GM12864 (cell line): Measurements from ENCODE around the gene LHPP.
A peak's percentile ranks its signal among the peaks of the same experiment; 100 is the strongest.

Experiments
- DNase-seq: peaks from one replicate; pipeline ENCODE4 v3.0.0-alpha.2; 2011; ENCODE audit warnings: low read depth
- H3K4me3 ChIP-seq: 2 replicates; pipeline ENCODE4 v1.5.1; 2011; ENCODE audit warnings: mild to moderate bottlenecking, low read depth, low read length, control low read depth
- TF ChIP-seq, protein P1 (sequence below): IDR thresholded peaks from 2 replicates; pipeline ENCODE4 v1.5.1; 2011; ENCODE audit warnings: low read depth, mild to moderate bottlenecking, moderate library complexity, low read length, control low read depth, inconsistent platforms; ENCODE audit errors: missing control alignments

LHPP gene

GRCh38 chr10:124536496-124537050, 75.0 kb downstream of the LHPP start:
- TF ChIP-seq, protein P1, sequence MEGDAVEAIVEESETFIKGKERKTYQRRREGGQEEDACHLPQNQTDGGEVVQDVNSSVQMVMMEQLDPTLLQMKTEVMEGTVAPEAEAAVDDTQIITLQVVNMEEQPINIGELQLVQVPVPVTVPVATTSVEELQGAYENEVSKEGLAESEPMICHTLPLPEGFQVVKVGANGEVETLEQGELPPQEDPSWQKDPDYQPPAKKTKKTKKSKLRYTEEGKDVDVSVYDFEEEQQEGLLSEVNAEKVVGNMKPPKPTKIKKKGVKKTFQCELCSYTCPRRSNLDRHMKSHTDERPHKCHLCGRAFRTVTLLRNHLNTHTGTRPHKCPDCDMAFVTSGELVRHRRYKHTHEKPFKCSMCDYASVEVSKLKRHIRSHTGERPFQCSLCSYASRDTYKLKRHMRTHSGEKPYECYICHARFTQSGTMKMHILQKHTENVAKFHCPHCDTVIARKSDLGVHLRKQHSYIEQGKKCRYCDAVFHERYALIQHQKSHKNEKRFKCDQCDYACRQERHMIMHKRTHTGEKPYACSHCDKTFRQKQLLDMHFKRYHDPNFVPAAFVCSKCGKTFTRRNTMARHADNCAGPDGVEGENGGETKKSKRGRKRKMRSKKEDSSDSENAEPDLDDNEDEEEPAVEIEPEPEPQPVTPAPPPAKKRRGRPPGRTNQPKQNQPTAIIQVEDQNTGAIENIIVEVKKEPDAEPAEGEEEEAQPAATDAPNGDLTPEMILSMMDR = peak; percentile 10
- H3K4me3 ChIP-seq = no peak overlapping the region
- no peak for DNase-seq

- H3K4me3 ChIP-seq = no peak overlapping the region
- TF ChIP-seq, protein P1 = no peak
- DNase-seq = no peak
Measured at GRCh38 chr10:124537166-124537725, 75.6 kb downstream of the LHPP start.

- TF ChIP-seq, protein P1 = no peak
- no peak for DNase-seq
Measured at GRCh38 chr10:124537891-124538290, 76.3 kb downstream of the LHPP start.

GRCh38 chr10:124538706-124539105, 77.1 kb downstream of the LHPP start:
- TF ChIP-seq, protein P1 = no peak
- no peak overlapping the region for H3K4me3 ChIP-seq
- DNase-seq = no peak

More at GRCh38 chr10:124537891-124538290, 76.3 kb downstream of the LHPP start:
- no peak overlapping the region for H3K4me3 ChIP-seq

GRCh38 chr10:124539935-124540641, 78.5 kb downstream of the LHPP start:
- TF ChIP-seq, protein P1 = peak; percentile 82
- DNase-seq = no peak
- no peak overlapping the region for H3K4me3 ChIP-seq

GRCh38 chr10:124541076-124541903, 79.7 kb downstream of the LHPP start:
- no peak for DNase-seq
- H3K4me3 ChIP-seq = no peak overlapping the region

More at GRCh38 chr10:124541076-124541903, 79.7 kb downstream of the LHPP start:
- TF ChIP-seq, protein P1 = no peak
